Measurements from ENCODE around the gene ISCU.

DNA sequence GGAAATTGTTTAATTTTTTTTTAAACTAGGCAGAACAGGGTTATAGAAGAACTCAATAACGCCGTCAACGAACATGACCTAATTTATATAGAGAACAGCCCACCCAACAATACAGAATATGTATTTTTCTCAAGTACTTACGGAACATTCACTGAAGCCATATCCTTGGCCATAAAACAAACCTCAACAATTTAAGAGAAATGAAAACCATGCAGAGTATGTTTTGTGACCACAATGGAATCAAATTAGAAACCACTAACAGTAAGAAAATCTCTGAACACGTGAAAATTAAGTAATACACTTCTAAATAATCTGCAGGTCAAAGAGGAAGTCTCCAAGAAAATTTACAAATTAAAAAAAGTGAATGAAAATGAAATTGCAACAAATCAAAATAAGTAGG lies 10.9 kb upstream of the ISCU start:
- TF ChIP-seq, protein P1, sequence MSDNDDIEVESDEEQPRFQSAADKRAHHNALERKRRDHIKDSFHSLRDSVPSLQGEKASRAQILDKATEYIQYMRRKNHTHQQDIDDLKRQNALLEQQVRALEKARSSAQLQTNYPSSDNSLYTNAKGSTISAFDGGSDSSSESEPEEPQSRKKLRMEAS (IDR thresholded peaks at IDR 0.05; ENCODE audit: insufficient read depth, insufficient read length) = no peak
- no peak for TF ChIP-seq EZH2 (IDR thresholded peaks at IDR 0.05; ENCODE audit: borderline replicate concordance, low read depth, low read length, severe bottlenecking)
- TF ChIP-seq, protein P2, sequence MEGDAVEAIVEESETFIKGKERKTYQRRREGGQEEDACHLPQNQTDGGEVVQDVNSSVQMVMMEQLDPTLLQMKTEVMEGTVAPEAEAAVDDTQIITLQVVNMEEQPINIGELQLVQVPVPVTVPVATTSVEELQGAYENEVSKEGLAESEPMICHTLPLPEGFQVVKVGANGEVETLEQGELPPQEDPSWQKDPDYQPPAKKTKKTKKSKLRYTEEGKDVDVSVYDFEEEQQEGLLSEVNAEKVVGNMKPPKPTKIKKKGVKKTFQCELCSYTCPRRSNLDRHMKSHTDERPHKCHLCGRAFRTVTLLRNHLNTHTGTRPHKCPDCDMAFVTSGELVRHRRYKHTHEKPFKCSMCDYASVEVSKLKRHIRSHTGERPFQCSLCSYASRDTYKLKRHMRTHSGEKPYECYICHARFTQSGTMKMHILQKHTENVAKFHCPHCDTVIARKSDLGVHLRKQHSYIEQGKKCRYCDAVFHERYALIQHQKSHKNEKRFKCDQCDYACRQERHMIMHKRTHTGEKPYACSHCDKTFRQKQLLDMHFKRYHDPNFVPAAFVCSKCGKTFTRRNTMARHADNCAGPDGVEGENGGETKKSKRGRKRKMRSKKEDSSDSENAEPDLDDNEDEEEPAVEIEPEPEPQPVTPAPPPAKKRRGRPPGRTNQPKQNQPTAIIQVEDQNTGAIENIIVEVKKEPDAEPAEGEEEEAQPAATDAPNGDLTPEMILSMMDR (IDR thresholded peaks at IDR 0.05; ENCODE audit: extremely low read depth in 1 of 2, insufficient read depth in 1 of 2, low read depth in 1 of 2, low read length in 2 of 2) = no peak
- TF ChIP-seq POLR2A (IDR thresholded peaks at IDR 0.05; ENCODE audit: low read depth, low read length) = no peak
